ENCODE measurements around the gene JARID2. TPM values are rescaled to one million over a fixed set of nuclear protein-coding genes. Genes with fewer than 3 reads are reported as not detected.

Gene JARID2
- total and polyA plus RNA-seq, 2 of the 8 experiments (the other 6 are each of a cell fraction or from before 2014, with no cell fraction given), result 60.1 to 239 TPM

- H2BK12ac ChIP-seq (ENCODE audit: low read depth, low read length), result no peak overlapping the region
- H4K8ac ChIP-seq (ENCODE audit: extremely low read depth, insufficient read depth, low read length), result no peak overlapping the region
- H3K79me1 ChIP-seq (ENCODE audit: low read depth, low read length), result 0 out of 2 replicates have a peak, but pooled peaks cover 3% of the 10 kb centered on the region
- no peak overlapping the region for H2AK5ac ChIP-seq (ENCODE audit: low read depth, low read length)
- H2BK120ac ChIP-seq (replicated peaks; ENCODE audit: low read depth, low read length), result no peak overlapping the region
- ChIA-PET POLR2A (ENCODE audit: partially characterized antibody) (interaction anchor here (0.7 to 1.7 kb wide), 2 partner anchors 35 to 172 kb away, joined by 3 read pairs; no protein-coding TSS in a partner anchor), CTCF (ENCODE audit: partially characterized antibody) (interaction anchor here (0.6 kb wide), 1 partner anchor 270 kb away, joined by 3 read pairs; no protein-coding TSS in a partner anchor)
- H3K18ac ChIP-seq (ENCODE audit: extremely low read depth, low read length), result no peak overlapping the region
- H2BK15ac ChIP-seq (ENCODE audit: low read length), result no peak overlapping the region
- H2AFZ ChIP-seq (ENCODE audit: low read length), result no peak overlapping the region
- H3K4ac ChIP-seq (replicated peaks; ENCODE audit: insufficient read length, low read depth, low read length), result no peak overlapping the region
- H3K14ac ChIP-seq (ENCODE audit: insufficient read length), result no peak overlapping the region
- no peaks in the 10 kb centered on the region for H3K9me3 ChIP-seq (ENCODE audit: insufficient read depth in 2 of 2, low read depth in 1 of 2, low read length in 1 of 2)
- H3K4me3 ChIP-seq (ENCODE audit: extremely low read depth in 1 of 4, insufficient read depth in 2 of 4, low read depth in 3 of 4, low read length in 4 of 4), result no peak overlapping the region
- H3K9ac ChIP-seq (replicated peaks in 1 of 4; ENCODE audit: extremely low read depth in 1 of 4, low read depth in 3 of 4, low read length in 3 of 4), result no peak overlapping the region
- H3K36me3 ChIP-seq (ENCODE audit: control insufficient read depth in 2 of 4, insufficient read depth in 4 of 4, low read length in 3 of 4), result peaks cover 0 to 11% (median 0%) of the 10 kb centered on the region in 4 experiments; a peak in 1 of 8 replicates
- peaks cover 45 to 66% of the 10 kb centered on the region in 2 experiments for H4K20me1 ChIP-seq (replicated peaks in 1 of 2; ENCODE audit: control insufficient read depth in 1 of 2, insufficient read depth in 2 of 2, low read length in 2 of 2)
- no peaks in the 10 kb centered on the region for H3K27me3 ChIP-seq (replicated peaks in 1 of 4; ENCODE audit: control insufficient read depth in 3 of 4, extremely low read depth in 1 of 4, insufficient read depth in 3 of 4, low read length in 3 of 4)
- no peak overlapping the region; a peak in 1 of 4 replicates for H3K4me2 ChIP-seq (ENCODE audit: insufficient read depth in 1 of 2, low read depth in 2 of 2, low read length in 2 of 2)
- H4K5ac ChIP-seq (ENCODE audit: insufficient read length, low read depth, low read length), result no peak overlapping the region
- WGBS, 2 experiments (ENCODE audit: extremely low coverage in 1 of 2, insufficient coverage in 1 of 2, insufficient read length in 1 of 2, insufficient replicate concordance in 2 of 2, low coverage in 1 of 2, low lambda C conversion rate in 2 of 2, missing lambda C conversion rate in 1 of 2), result 84% methylated on average over 9 of the region's 9 CpGs; no CpG with 5 or more reads in 1 of the 2 experiments
- H2BK5ac ChIP-seq (ENCODE audit: low read depth, low read length), result no peak overlapping the region
- H3K23ac ChIP-seq (ENCODE audit: insufficient read length), result no peak overlapping the region
- peaks cover 2 to 26% (median 11%) of the 10 kb centered on the region in 4 experiments; a peak in 5 of 7 replicates for H3K4me1 ChIP-seq (replicated peaks in 1 of 4; ENCODE audit: control insufficient read depth in 3 of 4, insufficient read depth in 4 of 4, low read length in 3 of 4)
- DNase-seq (ENCODE audit: low read depth in 1 of 2, low spot score in 2 of 2) (peak in 1 of 2 experiments; percentile 39), FAIRE-seq (no peak)
- H4K91ac ChIP-seq (replicated peaks; ENCODE audit: insufficient read length, low read length), result no peak overlapping the region
- peaks cover 4% of the 10 kb centered on the region for H3K23me2 ChIP-seq (ENCODE audit: low read depth, low read length)
- peaks cover 88 to 100% of the 10 kb centered on the region in 2 experiments for H3K79me2 ChIP-seq (ENCODE audit: control insufficient read depth in 1 of 2, insufficient read depth in 2 of 2, low read length in 2 of 2)
- H2BK20ac ChIP-seq (ENCODE audit: low read length), result no peak overlapping the region
- no peak overlapping the region for H3K27ac ChIP-seq (ENCODE audit: low read depth, low read length)
- H3K56ac ChIP-seq (replicated peaks; ENCODE audit: insufficient read length, low read depth, low read length), result no peak overlapping the region
- no peak for TF ChIP-seq ASH2L (IDR thresholded peaks at IDR 0.05; ENCODE audit: low read length)
- TF ChIP-seq NANOG (IDR thresholded peaks at IDR 0.05; ENCODE audit: insufficient read depth, low read depth, low read length, poor library complexity, severe bottlenecking), result no peak
These were observed 52.2 kb downstream of the JARID2 start for GRCh38 chr6:15297895-15298590.
